GM11168 (cell line): Measurements from ENCODE around the gene RCAN3.
"Not testable (repeated sequence)": the region's sequence is repeated elsewhere in the genome, so short reads cannot be mapped to it uniquely, and the experiment has no call there.

Experiments
- in situ Hi-C: fragments of 300-500 bp; cut with MboI; formaldehyde crosslinking; loops from one replicate; pipeline ENCODE4 v1.12.0; 2022; ENCODE audit warnings: low sequenced_read_pairs; ENCODE audit not compliant: unreplicated experiment

Gene RCAN3

DNA sequence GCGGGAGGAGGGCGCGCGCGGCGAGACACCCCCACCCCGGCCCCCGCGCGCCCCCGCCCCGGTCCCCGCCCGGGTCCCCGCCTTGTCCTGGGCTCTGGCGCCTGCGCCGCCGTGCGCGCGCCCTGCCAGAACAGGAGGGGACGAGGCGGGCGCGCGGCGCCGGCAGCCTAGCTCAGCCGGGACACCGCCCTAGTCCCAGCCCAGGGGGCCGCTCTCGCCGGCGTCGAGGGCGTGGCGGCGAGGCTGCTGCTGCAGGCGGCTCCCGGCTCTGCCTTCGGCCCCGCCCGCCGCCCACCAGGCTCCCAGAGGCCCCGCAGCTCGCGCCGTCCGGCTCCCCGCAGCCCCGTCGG is at the start of gene RCAN3:
RCAN3 (plus strand) TSS at position 128 of the 350 bp plus-strand sequence. CDS start 11,537 bp downstream, outside the sequence.
- in situ Hi-C loops: no loop called here

DNA sequence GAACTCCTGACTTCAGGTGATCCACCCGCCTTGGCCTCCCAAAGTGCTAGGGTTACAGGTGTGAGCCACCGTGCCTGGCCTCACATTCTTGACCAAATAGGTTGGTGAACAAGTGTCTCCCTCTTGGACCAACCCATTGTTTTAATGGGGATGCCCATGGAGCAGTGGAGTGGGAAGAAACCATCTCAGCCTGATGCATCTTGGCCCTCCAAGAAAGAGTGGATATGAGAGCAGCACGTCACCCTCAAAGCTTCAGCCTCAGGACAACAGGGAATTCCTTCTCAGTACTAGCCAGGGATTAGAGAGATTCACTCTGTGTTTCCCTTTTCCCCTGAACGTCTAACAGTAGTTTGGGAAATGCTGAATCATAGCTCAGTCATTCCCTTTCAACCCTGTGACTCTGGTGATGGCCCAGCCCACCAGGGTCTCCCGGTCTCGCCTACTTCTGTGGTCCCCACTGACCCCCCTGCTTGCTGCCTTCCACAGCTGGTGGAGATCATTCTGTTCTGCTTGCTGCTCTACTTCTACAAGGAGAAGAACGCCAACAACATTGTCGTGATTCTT is 49.6 kb upstream of the RCAN3 start:
- in situ Hi-C loops: no loop called here

DNA sequence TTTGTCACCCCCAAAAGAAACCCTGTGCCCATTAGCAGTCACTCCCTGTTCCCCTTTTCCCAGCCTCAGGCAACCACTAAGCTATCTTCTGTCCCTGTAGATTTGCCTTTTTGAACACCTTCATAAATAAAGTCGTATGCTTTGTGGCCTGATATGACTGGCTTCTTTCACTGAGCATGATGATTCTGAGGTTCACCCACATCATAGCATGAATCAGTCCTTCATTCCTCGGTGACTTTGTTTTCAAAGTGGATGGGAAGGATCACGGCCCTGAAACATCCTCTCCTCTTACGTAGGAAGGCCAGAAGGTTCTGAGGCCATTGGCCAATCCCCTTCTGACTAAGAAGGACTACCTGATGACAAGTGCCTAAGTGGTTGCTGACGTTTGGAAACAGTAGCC is 48.0 kb upstream of the RCAN3 start:
- in situ Hi-C loops: no loop called here

- in situ Hi-C loops: no loop called here
Measured at GRCh38 chr1:24455272-24455671, 47.4 kb upstream of the RCAN3 start.

DNA sequence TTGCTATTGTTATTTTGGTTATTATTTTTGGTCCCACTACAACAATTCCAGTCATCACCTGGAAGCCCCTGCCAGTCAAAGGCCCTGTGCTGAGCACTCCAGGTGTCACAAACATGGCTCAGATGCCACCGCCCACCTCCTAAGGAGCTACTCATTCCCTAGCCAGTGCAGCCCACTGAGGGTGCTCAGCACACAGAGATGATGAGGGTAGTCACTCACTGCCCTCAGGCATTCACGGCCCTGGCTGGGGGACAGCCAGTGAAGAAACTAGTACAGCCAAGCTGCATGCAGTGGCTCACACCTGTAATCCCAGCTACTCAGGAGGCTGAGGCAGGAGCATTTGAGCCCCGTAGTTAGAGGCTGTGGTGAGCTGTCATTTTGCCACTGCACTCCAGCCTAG is 44.8 kb upstream of the RCAN3 start:
- in situ Hi-C loops: no loop called here

DNA sequence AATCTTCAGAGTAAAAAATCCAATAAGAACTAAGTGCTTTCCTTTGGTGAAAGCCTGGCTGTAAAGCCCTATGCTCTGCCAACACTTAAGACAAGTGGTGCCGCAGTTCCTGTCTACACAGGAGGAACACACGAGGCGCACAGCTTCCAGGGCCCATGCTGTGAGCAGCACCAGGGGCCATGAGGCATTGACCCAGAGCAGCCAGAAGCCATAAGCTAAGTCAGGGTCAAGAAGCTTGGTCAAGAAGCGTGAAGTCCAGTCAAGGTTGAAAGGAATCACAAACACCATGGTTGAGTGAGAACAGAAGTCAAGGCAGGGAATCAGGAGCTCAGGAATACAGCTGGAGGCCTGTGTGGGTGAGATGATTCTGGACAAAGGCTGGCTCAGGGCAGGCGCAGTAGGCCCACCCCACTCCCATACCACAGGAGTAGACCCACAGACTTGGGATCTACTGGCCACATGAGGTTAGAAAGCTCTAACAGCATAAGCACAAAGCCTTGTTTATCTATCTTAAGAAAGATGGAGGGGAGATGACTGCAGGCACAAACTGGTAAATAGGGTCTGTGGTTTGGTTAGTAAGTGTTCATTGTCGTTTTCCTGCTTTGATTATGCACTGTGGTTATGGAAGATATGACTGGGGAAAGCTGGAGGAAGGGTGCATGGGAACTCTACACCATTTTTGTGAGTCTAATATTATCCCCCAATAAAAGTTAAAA is 42.9 kb upstream of the RCAN3 start:
- in situ Hi-C loops: no loop called here

GRCh38 chr1:24462128-24462527 is 40.5 kb upstream of the RCAN3 start:
- in situ Hi-C loops: not testable (repeated sequence)

- in situ Hi-C loops: no loop called here
Measured at GRCh38 chr1:24463776-24464735, 38.6 kb upstream of the RCAN3 start.

DNA sequence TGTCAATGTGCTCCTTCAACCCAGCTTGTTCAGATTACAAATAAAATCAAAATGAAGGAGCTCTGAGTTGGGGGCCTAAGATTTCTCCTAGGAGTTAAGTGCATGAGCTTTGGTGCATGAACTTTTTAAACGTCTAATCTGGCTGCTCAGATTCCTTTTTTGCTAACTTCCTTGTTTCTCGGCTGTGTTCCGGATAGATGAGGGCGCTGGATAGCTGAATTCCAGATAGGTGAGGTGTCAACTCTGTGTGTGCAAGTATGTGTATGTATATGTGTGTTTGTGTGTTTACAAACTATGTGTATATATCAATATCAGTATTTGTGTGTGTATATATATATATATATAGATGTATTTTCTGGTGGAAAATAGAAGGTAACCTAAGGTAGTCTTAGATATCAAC is 37.5 kb upstream of the RCAN3 start:
- in situ Hi-C loops: no loop called here

DNA sequence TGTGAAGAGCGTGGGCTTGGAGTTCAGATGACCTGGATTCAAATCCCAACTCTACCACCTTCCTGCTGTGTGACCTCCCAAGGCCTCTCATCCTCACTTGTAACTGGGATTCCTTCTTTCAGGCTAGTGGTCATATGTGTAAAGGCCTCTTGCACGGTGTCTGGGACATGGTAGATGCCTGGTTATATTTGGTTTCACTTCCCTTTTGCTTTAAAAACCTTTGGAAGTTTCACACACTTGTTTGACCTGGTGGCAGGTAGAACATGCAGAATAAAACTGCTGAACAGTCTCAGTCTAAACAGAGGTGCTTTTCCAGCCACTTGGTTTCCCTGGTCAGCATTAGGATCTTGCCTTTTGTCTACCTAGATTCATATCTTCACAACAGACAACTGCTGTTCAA is 37.0 kb upstream of the RCAN3 start:
- in situ Hi-C loops: no loop called here

- in situ Hi-C loops: no loop called here
Measured at GRCh38 chr1:24468685-24469316, 33.8 kb upstream of the RCAN3 start.

DNA sequence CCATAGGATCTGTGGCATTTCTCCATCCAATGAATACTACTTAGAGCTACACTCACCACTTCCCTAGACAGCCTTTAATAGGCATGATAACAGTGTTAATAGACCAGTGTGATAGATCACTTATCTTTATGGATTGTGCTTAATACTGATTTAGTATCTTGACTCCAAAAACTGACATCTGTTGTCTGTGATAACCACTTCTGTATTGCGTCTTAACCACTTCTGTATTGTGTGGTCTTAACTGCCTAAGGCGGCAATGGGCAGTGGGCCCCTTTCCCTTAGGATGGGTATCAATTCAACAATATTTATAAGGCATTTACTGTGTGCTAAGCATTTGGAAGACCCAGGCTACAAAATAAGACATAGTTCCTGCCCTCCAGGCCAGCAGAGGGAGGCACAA is 32.0 kb upstream of the RCAN3 start:
- in situ Hi-C loops: no loop called here

- in situ Hi-C loops: no loop called here
Measured at GRCh38 chr1:24472527-24473251, 29.9 kb upstream of the RCAN3 start.

GRCh38 chr1:24474193-24474592 is 28.4 kb upstream of the RCAN3 start:
- in situ Hi-C loops: no loop called here

- in situ Hi-C loops: no loop called here
Measured at GRCh38 chr1:24475700-24476099, 26.9 kb upstream of the RCAN3 start.

DNA sequence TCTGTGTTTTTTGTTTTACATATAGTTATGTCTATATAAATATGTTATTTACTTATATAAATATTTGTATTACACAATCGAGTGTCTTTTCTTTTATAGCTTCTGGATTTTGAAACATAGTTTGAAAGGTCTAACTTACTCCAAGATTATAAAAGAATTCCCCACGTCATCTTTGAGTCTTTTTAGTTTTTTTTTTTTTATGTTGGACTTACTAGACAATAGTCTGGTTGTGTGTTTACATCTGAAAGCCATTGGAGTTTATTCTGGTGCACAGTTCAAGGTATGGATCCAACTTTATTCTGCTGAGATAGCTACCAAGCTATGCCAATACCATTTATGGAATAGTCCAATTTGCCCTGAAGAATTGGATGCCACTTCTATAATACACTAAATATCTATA is 26.1 kb upstream of the RCAN3 start:
- in situ Hi-C loops: no loop called here

DNA sequence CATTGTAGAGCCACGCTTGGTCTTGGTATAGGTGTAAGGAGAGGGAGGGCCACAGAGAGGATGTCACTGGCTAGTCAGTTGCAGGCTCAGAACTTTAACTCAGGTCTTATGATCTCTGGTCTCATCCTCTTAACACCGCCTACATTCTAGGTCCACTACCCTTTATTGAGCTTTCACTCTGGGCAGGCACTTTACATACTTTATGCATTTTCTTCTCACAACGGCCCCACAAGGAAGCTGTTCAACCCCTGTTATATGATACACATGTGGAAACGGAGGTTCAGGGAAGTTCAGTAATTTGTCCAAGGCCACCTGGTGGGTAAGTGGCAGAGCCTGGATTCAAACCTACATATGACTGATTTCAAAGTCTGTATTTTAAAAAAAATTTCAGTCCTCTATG is 25.3 kb upstream of the RCAN3 start:
- in situ Hi-C loops: no loop called here

- in situ Hi-C loops: no loop called here
Measured at GRCh38 chr1:24481101-24481500, 21.5 kb upstream of the RCAN3 start.

DNA sequence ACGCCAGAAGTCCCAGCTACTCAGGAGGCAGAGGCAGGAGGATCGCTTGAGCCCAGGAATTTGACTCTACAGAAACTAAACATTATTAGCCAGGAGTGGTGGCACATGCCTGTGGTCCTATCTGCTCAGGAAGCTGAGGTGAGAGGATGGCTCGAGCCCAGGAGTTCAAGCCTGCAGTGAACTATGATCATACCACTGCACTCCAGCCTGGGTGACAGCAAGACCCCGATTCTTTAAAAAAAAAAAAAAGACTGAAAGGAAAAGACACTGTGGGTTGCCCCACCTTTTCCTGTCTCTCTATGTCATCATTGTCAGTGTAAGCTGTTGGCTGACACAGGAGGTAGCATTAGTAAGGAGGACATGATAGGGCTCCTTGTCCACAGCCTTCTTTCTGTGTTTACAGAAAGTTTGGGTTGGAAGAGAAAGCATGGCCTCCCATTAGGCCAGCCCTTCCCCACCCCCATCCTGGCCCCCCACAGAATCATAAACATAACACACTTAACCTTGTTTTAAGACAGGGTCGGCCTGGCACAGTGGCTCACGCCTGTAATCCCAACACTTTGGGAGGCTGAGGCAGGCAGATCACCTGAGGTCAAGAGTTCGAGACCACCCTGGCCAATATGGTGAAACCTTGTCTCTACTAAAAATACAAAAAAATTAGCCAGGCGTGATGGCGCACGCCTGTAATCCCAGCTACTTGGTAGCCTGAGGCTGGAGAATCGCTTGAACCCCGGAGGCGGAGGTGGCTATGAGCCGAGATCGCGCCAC is 20.6 kb upstream of the RCAN3 start:
- in situ Hi-C loops: no loop called here
